HG02973 (cell line): ENCODE data around the gene PERCC1.
"Not testable (repeated sequence)": the region's sequence is repeated elsewhere in the genome, so short reads cannot be mapped to it uniquely, and the experiment has no call there.

Experiments
- ATAC-seq: cut with Tn5 transposase; IDR thresholded peaks from one replicate; pipeline ENCODE4 v1.9.1; 2021; ENCODE audit warnings: moderate library complexity; ENCODE audit not compliant: unreplicated experiment

The PERCC1 gene

GRCh38 chr16:1433263-1433560, 2.3 kb downstream of the PERCC1 start:
- no peak for ATAC-seq

DNA sequence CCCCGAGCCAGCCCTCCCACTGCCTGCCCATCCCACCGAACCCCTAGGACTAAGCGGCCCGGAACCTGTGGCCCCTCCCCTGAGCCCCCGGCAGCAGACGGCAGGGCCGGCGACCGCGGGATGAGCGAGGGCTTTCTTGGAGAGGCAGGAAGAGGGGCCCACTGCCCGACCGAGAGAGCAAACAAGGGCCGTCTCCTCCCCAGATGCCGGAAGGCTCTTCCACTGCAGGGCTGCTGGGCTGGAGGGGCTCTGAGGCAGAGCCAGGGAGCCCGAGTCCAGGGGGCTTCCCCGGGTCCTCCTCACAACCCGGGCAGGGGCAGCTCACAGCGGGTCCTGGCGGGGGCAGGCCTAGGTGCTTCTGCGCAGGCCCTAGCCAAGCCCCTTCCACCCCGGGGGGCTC, 2.9 kb downstream of the PERCC1 start:
- no peak for ATAC-seq

- ATAC-seq = no peak
Measured at GRCh38 chr16:1434644-1435592, 4.0 kb downstream of the PERCC1 start.

DNA sequence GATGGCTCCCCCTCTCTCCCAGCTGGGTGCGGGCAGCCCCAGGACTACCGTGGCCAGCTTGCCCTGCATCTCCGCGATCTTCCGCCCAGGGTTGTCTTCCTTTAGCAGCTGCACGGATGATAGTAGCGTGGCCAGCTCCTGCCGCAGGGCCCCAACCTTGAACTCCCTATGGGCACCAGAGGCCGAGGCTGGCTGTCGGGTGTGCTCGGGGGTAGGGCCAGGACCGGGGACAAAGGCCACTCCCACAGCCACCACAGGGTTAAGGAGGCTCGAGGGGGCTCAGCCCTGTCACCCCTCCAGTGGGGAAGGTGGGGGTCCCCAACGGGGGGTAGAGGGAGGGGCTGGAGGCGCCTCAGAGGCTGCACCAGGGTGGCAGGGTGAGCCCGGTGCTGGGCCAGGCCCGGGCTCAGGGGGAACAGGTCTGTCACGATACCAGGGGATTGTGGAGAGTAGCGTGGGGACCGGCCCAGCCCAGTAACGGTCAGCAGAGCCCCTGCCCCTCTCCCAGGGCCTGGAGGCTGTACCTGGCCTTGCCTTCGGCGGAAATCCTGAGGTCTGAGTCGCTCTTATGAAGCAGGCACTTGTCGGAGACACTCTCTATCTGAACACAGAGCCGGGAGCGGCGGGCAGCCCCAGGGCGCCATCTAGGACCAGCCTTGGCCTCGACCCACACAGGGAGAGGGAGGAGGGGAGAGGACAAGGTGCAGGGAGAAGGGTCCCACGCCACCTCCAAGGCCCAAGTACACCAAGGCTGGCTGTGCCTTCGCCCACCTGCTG, 5.2 kb downstream of the PERCC1 start:
- ATAC-seq = no peak

- ATAC-seq = no peak
Measured at GRCh38 chr16:1436731-1437355, 6.0 kb downstream of the PERCC1 start.

DNA sequence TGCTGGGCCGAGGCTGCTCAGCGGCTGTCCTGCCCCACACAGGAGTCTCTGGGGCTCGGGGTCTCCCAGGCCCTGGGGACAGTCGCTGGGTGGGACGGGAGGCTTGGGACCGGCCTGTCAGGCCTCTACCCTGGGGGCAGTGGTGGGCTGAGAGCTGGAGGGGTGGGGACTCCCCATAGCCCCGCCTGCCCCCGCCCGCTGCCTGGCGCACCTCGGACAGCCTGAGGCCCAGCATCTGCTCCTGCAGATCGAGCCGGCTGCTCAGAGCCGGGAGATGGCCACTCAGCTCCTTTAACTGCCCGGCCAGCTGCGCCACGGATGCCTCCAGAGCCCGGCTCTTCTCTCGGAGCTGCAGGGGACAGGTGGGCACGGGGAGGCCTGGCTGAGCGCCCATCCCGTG, 6.7 kb downstream of the PERCC1 start:
- no peak for ATAC-seq

DNA sequence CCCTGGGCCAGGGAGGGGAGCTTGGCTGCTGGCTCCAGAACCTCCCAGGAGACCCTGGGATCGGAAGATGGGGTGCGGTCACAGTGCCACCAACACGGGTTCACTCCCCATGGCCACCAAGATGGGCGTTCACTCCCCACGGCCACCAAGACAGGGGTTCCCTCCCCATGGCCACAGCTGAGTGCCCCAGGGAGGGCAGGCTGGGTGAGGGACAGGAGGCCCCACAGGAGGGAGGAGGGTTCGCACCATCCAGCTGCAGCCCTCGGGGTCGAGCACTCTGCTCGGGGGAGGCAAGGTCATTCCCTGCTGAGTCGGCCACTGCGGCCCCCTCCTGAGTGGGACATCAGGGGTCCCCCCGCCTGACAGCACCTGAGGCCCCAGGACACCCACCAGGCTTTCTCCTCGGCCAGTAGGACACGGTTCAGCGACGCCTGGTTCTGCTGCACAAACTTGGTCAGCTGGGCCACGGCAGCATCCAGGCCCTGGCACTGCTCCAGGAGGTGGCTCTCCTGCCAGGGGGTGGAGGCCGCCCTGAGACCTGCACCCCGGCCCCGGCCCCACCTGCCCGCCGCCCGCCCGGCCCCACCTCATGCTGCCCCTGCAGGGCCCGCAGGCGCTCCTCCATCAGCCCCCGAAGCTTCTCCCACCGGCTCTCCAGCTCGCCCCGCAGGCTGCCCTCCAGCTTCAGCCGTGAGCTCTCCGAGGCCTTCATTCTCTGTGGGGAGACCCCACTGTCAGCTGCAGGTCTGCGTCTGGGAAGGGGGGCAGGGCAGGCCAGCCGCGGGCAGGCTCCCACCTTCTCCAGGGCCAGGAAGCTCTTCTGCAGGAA, 7.6 kb downstream of the PERCC1 start:
- ATAC-seq = no peak

DNA sequence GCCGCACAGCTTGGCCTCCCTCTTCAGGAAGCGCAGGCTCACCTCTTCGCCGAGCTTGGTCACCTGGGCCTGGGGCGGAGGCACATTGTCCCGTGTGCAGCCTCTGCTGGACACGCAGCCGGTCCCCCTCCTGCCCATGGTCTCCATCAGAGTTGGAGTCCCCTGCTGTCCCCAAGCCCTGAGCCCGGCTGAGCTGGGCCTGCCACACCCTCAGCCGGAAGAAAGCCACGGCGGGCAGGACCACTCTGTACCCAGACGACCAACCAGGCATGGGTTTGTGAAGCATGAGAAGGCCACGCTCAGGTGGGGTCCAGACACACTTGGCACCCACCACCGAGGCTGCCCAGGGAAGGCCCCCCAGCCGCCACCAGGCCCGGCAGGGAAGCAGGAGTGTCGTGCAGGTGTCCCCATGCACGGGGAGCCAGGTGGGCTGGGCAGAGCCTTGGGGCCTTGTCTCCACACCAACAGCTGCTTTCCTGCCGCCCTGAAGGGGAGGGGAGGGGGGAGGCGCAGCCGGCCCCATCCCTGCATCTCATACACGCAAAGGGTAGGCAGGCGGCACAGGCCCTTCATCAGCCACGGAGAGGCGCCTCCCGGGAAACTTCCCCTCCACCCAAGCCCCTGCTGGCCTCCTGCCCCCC, 8.3 kb downstream of the PERCC1 start:
- ATAC-seq = no peak

DNA sequence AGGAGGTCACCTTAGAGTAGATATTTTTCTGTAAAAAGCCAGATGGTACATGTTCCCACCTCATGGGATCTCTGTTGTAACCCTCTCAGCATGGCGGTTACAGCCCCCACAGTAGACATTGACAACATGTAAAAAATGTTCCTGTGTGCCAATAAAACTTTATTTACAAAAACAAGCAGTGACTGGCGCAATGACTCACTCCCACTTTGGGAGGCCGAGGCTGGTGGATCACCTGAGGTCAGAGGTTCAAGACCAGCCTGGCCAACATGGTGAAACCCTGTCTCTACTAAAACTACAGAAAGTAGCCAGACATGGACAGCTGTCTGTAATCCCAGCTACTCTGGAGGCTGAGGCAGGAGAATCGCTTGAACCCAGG, 8.8 kb downstream of the PERCC1 start:
- ATAC-seq = not testable (repeated sequence)

GRCh38 chr16:1441391-1441829, 10.5 kb downstream of the PERCC1 start:
- ATAC-seq = no peak

DNA sequence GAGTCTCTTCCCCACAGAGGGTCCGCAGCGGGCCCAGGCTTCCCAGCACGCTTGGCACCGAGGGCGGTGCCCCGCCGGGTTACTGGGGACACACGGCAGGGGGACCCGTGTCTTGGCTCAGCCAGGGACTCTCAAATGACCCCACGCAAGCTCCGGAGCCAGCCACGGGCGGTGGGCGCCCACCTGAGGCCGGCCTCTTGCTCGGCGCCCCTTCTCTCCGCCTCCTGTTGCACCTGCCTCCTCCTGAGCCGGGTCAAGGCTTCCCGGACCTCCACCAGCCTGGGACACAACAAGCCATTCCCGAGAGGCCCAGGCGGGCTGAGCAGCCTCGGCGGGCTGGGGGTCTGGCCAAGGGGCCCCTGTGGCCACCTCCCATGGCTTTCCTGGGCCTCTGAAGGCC, 11.8 kb downstream of the PERCC1 start:
- no peak for ATAC-seq

DNA sequence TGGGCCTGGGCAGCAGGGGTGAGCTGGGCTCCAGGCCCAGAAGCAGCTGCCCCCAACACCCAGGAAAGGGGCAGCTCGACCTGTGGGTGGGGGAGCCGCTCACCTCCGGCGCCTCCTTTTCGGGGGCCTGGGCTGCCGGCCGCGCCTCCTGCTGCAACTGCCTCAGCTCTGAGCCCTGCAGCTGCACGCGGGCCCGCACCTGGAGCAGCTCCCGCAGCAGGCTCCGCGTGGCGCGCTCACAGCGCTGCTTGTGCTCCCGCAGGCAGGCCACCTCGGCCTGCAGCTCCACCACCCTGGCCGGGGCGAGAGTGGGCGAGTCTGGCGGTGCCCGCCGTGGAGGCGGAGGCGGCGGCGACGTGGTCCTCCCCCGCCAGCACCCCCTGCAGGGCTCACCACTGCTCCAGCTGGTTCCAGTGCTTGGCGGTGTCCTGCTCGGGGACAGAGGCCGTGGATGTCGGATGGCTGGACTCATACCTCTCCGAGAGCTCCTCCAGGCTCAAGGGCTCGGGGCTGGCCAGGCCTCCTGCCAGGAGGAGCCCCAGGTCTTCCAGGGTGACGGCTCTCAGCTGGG, 12.6 kb downstream of the PERCC1 start:
- no peak for ATAC-seq

DNA sequence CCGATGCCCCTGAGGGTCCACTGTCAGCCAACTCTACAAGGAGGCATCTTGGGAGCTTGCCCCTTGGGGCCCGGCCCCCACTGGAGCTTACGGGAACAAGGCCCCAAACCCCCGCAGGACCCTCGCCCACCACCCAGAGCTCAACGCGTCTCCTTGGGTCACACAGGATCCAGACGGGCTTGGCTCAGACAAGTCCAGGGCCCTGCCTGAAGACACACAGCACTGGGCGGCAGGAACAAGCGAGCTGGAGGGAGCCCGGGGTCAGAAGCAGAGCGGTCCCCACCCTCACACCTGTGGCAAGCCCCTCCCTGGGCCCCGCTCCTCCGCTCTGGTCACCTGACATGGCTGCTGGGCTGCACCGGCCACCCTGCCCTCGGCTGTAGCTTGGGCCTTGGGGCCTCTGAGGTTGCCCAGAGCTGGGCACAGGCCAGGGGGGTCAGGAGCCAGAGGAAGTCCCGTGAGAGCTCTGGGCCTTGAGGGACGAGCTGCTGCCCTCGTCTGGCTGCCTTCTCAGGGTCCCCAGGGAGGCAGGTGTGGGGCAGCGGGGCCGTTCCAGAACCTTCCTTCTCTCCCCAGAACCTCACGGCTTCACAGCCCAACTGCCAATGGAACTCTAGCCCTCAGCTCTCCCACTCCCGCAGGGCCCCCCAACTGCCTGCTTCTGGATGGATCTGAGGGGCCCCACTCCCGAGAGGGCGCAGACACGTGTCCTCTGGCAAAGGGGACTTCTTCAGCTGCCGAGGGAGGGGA, 13.3 kb downstream of the PERCC1 start, which contains the start of gene CCDC154:
CCDC154 (minus strand) TSS at position 577 of the 750 bp plus-strand sequence; CDS start at position 343, 234 bp downstream.
- ATAC-seq = no peak

DNA sequence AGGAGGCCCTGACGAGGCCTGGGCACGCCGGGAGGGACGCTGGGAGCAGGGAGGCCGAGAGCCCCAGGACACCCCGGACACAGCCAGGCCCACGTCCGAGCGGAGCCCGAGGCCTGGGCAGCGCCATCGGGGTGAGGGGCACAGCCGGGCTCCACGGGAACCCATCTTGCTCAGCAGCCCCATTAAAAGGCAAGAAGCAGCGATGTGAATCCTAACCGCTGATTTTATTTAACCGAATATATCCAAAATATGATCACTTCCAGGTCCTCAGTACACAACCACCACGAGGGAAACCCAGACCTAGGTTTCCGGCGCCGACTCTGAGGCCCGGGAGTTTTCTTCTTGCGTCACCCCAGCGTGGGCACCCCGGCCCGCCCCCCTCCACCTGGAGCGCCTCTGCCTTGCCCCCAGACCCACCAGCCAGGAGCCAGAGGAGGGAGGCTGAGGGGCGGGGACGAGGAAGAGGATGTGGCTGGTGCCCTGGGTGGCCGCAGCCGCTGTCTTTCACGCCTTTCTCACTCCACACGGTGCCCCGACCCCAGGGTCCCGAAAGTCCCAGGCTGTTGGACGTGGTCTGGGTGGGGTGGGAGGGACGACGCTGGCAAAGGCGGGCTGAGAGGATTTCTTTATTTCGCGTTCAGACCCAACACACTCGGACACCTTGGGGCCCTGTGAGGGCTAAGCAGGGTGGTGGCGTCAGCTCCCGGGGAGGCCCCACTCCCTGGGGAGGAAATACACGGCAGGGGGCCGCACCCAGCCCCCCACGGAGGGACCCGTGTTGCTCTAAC, 14.0 kb downstream of the PERCC1 start:
- no peak for ATAC-seq

DNA sequence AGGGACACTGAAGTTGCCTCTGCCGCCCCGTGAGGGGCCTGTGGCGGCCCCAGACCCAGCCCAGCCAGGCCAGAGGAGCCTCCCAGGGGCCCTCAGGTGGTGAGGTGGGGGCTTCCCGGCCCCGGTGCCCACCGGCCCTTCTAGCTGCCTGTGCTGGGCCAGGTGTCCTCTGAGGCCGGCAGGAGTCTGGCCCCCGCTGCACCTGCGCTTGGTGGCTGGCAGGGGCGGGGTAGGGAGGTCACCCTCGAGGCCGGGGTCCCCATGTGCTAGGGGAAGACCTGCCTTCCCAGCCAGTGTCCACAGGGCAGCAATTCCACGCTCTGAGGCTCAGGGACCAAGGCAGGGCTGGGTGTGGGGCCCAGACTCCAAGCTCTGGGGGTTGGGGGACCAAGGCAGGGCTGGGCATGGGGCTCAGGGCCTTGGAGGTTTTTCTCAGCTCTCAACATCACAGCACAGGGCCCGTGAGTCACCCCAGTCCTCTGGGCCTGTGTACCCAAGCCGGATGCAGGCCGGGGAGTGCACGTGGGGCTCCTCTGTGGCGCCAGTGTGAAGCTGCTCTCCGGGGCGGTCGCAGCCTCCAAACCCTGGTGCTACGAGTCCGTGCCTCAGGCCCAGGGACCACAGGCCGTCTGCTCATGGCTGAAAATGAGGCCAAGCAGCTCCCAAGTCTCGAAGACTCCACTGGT, 14.8 kb downstream of the PERCC1 start:
- no peak for ATAC-seq

GRCh38 chr16:1446296-1447080, 15.6 kb downstream of the PERCC1 start:
- ATAC-seq = no peak

- ATAC-seq = no peak
Measured at GRCh38 chr16:1447965-1448364, 17.1 kb downstream of the PERCC1 start.
